GM12872 (cell line): ENCODE results near the gene C2CD2.

ENCODE experiments used
- CTCF ChIP-seq: IDR thresholded peaks from 3 replicates; pipeline ENCODE4 v1.5.1; 2011; ENCODE audit warnings: low read depth, mild to moderate bottlenecking, low read length, moderate library complexity; ENCODE audit not compliant: insufficient read depth

C2CD2 gene

GRCh38 chr21:41848533-41848932 is 105.3 kb downstream of the C2CD2 start:
- TF ChIP-seq CTCF: no peak

- no peak for TF ChIP-seq CTCF
These were observed 106.6 kb downstream of the C2CD2 start for GRCh38 chr21:41847066-41847804.

GRCh38 chr21:41846536-41846935 is 107.3 kb downstream of the C2CD2 start:
- no peak for TF ChIP-seq CTCF

- no peak for TF ChIP-seq CTCF
These were observed 107.8 kb downstream of the C2CD2 start for GRCh38 chr21:41846033-41846317.

- no peak for TF ChIP-seq CTCF
These were observed 108.3 kb downstream of the C2CD2 start for GRCh38 chr21:41845310-41846032.

- TF ChIP-seq CTCF: no peak
These were observed 110.2 kb downstream of the C2CD2 start for GRCh38 chr21:41843584-41843983.

GRCh38 chr21:41840880-41841279 is 112.9 kb downstream of the C2CD2 start:
- TF ChIP-seq CTCF: no peak
